HS-5 (cell line): Measurements from ENCODE around the gene ADGRG2.

Experiments used
- DNase-seq: peaks from one replicate; pipeline ENCODE4 v3.0.0-alpha.2; 2012; ENCODE audit warnings: low read depth

ADGRG2 gene

GRCh38 chrX:18949944-18950301, 172.3 kb downstream of the ADGRG2 start:
- DNase-seq: no peak

- no peak for DNase-seq
Observed at GRCh38 chrX:18949291-18949943, 172.9 kb downstream of the ADGRG2 start.

DNA sequence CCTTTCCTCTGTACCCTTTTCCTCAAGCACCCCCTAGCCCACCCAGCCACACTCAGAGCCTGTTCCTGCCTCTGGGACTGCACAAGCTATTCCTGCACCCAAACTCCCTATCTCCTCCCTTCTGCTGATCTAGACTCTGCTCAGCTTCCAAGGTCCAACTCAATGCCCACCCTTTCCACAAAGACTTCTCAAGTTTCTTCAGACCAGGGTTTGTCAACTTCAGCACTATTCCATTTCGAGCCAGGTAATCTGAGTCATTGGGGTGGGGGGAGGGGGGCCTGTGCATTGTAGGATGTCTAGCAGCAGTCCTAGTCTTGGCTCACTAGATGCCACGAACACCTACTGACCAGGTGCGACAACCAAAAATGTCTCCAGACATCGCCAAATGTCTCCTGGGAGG, 175.7 kb downstream of the ADGRG2 start:
- no peak for DNase-seq

- no peak for DNase-seq
Observed at GRCh38 chrX:18946157-18946556, 176.1 kb downstream of the ADGRG2 start.

GRCh38 chrX:18945483-18945882, 176.8 kb downstream of the ADGRG2 start:
- DNase-seq: no peak

- DNase-seq: no peak
Observed at GRCh38 chrX:18944482-18944881, 177.8 kb downstream of the ADGRG2 start.

GRCh38 chrX:18941896-18942295, 180.4 kb downstream of the ADGRG2 start:
- no peak for DNase-seq
